Measurements from ENCODE around the gene CFAP20DC.
"Not testable (repeated sequence)": the region's sequence is repeated elsewhere in the genome, so short reads cannot be mapped to it uniquely, and the experiment has no call there.

- TF ChIP-seq POLR2A (IDR thresholded peaks at IDR 0.05; ENCODE audit: low read depth); CTCF (IDR thresholded peaks at IDR 0.05); POLR2AphosphoS5 (IDR thresholded peaks at IDR 0.05); EP300 (IDR thresholded peaks at IDR 0.05): not testable (repeated sequence)
Measured at GRCh38 chr3:58806551-58807244, 243.1 kb downstream of the CFAP20DC start.

Measured in esophagus muscularis mucosa (tissue), 4 donors.